H9 (cell line): ENCODE measurements around the gene IL32. TPM values are rescaled to one million over a fixed set of nuclear protein-coding genes. Genes with fewer than 3 reads are reported as not detected.

Experiments used
- DNase-seq: peaks from one replicate; pipeline ENCODE4 v3.0.0-alpha.2; 2017
- H2AFZ ChIP-seq: one replicate; pipeline ENCODE4 v1.6.1; 2013; ENCODE audit warnings: mild to moderate bottlenecking, low read length, control low read depth, moderate library complexity
- H2AK5ac ChIP-seq: 2 replicates; pipeline ENCODE4 v1.6.1; 2013; ENCODE audit warnings: low read length, control low read depth, mixed read lengths; ENCODE audit not compliant: insufficient read length
- H2BK120ac ChIP-seq: one replicate; pipeline ENCODE4 v1.6.1; 2013; ENCODE audit warnings: low read depth, mild to moderate bottlenecking, low read length, control low read depth, inconsistent platforms; ENCODE audit not compliant: poor library complexity, severe bottlenecking
- H2BK12ac ChIP-seq: 2 replicates; pipeline ENCODE4 v1.6.1; 2013; ENCODE audit warnings: low read length, control low read depth, mixed read lengths, low read depth; ENCODE audit not compliant: insufficient read length
- H2BK15ac ChIP-seq: 2 replicates; pipeline ENCODE4 v1.6.1; 2013; ENCODE audit warnings: low read depth, low read length, control low read depth
- H2BK20ac ChIP-seq: one replicate; pipeline ENCODE4 v1.6.1; 2013; ENCODE audit warnings: low read depth, mild to moderate bottlenecking, low read length, control low read depth, inconsistent platforms; ENCODE audit not compliant: poor library complexity, severe bottlenecking
- H2BK5ac ChIP-seq: 2 replicates; pipeline ENCODE4 v1.6.1; 2013; ENCODE audit warnings: low read length, control low read depth, mixed read lengths; ENCODE audit not compliant: insufficient read length
- H3K14ac ChIP-seq: 2 replicates; pipeline ENCODE4 v1.6.1; 2013; ENCODE audit warnings: low read length, control low read depth; ENCODE audit not compliant: insufficient read depth
- H3K18ac ChIP-seq: 2 replicates; pipeline ENCODE4 v1.6.1; 2013; ENCODE audit warnings: low read depth, mild to moderate bottlenecking, mixed read lengths, low read length, control low read depth; ENCODE audit not compliant: insufficient read length
- H3K23ac ChIP-seq: 2 replicates; pipeline ENCODE4 v1.6.1; 2013; ENCODE audit warnings: low read length, control low read depth, mixed read lengths, low read depth; ENCODE audit not compliant: insufficient read length
- H3K23me2 ChIP-seq: 2 replicates; pipeline ENCODE4 v1.6.1; 2013; ENCODE audit warnings: low read depth, mild to moderate bottlenecking, mixed read lengths, low read length, control low read depth; ENCODE audit not compliant: insufficient read length, poor library complexity, severe bottlenecking
- H3K27ac ChIP-seq: 2 replicates; pipeline ENCODE4 v1.5.1; 2013; ENCODE audit warnings: low read length, control low read depth, mixed read lengths, low read depth; ENCODE audit not compliant: insufficient read length
- H3K27me3 ChIP-seq: 2 replicates; pipeline ENCODE4 v1.6.1; 2013; ENCODE audit warnings: low read length, control low read depth, inconsistent platforms; ENCODE audit not compliant: insufficient read depth
- H3K4ac ChIP-seq: 2 replicates; pipeline ENCODE4 v1.6.1; 2013; ENCODE audit warnings: low read depth, mild to moderate bottlenecking, control low read depth, inconsistent platforms, low read length, moderate library complexity
- H3K4me1 ChIP-seq: 2 replicates; pipeline ENCODE4 v1.6.1; 2013; ENCODE audit warnings: low read length, control low read depth, inconsistent platforms; ENCODE audit not compliant: insufficient read depth
- H3K4me2 ChIP-seq: 2 replicates; pipeline ENCODE4 v1.6.1; 2013; ENCODE audit warnings: low read length, control low read depth, mixed read lengths; ENCODE audit not compliant: insufficient read length, insufficient read depth
- H3K56ac ChIP-seq: 2 replicates; pipeline ENCODE4 v1.6.1; 2013; ENCODE audit warnings: low read depth, mild to moderate bottlenecking, mixed read lengths, low read length, control low read depth; ENCODE audit not compliant: insufficient read length
- H3K79me1 ChIP-seq: 2 replicates; pipeline ENCODE4 v1.6.1; 2013; ENCODE audit warnings: low read depth, mild to moderate bottlenecking, moderate library complexity, low read length, control low read depth, inconsistent platforms; ENCODE audit not compliant: insufficient read depth, poor library complexity, severe bottlenecking
- H3K79me2 ChIP-seq: 2 replicates; pipeline ENCODE4 v1.6.1; 2013; ENCODE audit warnings: low read length, control low read depth, inconsistent platforms; ENCODE audit not compliant: insufficient read depth
- H3K9ac ChIP-seq: 2 replicates; pipeline ENCODE4 v1.6.1; 2013; ENCODE audit warnings: low read length, control low read depth, mixed read lengths; ENCODE audit not compliant: insufficient read length; ENCODE audit errors: extremely low read depth
- H3K9me3 ChIP-seq: one replicate; pipeline ENCODE4 v1.6.1; 2013; ENCODE audit warnings: low read depth, low read length, inconsistent platforms; ENCODE audit not compliant: control insufficient read depth
- H3T11ph ChIP-seq: one replicate; pipeline ENCODE4 v1.6.1; 2013; ENCODE audit warnings: mild to moderate bottlenecking, low read length, control low read depth, inconsistent platforms
- H4K20me1 ChIP-seq: one replicate; pipeline ENCODE4 v1.6.1; 2013; ENCODE audit not compliant: control insufficient read depth, insufficient read length, insufficient read depth
- H4K5ac ChIP-seq: 2 replicates; pipeline ENCODE4 v1.6.1; 2013; ENCODE audit warnings: low read depth, mild to moderate bottlenecking, mixed read lengths, low read length, control low read depth; ENCODE audit not compliant: insufficient read length
- H4K8ac ChIP-seq: replicated peaks from 2 replicates; pipeline ENCODE4 v1.6.1; 2013; ENCODE audit warnings: low read length, control low read depth, mixed read lengths, low read depth; ENCODE audit not compliant: insufficient read length
- H4K91ac ChIP-seq: 2 replicates; pipeline ENCODE4 v1.6.1; 2013; ENCODE audit warnings: low read depth, mild to moderate bottlenecking, moderate library complexity, mixed read lengths, low read length, control low read depth; ENCODE audit not compliant: insufficient read length
- H3K27ac Mint-ChIP-seq, 3 experiments: 2 replicates in 2 of 3; 3 replicates in 1 of 3; pipeline ENCODE4 v1.8.0; 2020 to 2021; ENCODE audit warnings: mixed read lengths in 3 of 3, mild to moderate bottlenecking in 1 of 3, moderate library complexity in 1 of 3
- H3K27me3 Mint-ChIP-seq: 2 replicates; pipeline ENCODE4 v1.8.0; 2021; ENCODE audit warnings: low read depth, mild to moderate bottlenecking, moderate library complexity, mixed read lengths
- H3K36me3 Mint-ChIP-seq, 3 experiments: 2 replicates in 2 of 3; 3 replicates in 1 of 3; pipeline ENCODE4 v1.8.0; 2020 to 2021; ENCODE audit warnings: low read depth in 3 of 3, mixed read lengths in 3 of 3; ENCODE audit not compliant: insufficient read depth in 1 of 3
- H3K4me1 Mint-ChIP-seq, 2 experiments: 2 replicates each; pipeline ENCODE4 v1.8.0; 2020; ENCODE audit warnings: mixed read lengths in 2 of 2
- H3K4me3 Mint-ChIP-seq, 2 experiments: 2 replicates in 1 of 2; 3 replicates in 1 of 2; pipeline ENCODE4 v1.8.0; 2020 to 2021; ENCODE audit warnings: mild to moderate bottlenecking in 2 of 2, mixed read lengths in 2 of 2, moderate library complexity in 1 of 2
- H3K9me3 Mint-ChIP-seq, 2 experiments: 2 replicates in 1 of 2; 3 replicates in 1 of 2; pipeline ENCODE4 v1.8.0; 2020; ENCODE audit warnings: mild to moderate bottlenecking in 2 of 2, mixed read lengths in 2 of 2, moderate library complexity in 1 of 2
- CTCF ChIP-seq: fragments of 200-600 bp; sonication (generic); conservative IDR thresholded peaks from 3 replicates; pipeline ENCODE4 v1.8.0; 2021; ENCODE audit warnings: antibody characterized with exemption, mild to moderate bottlenecking
- WGBS: extraction: QIAGEN DNeasy Blood & Tissue Kit; methylation state at CpG from one replicate; pipeline ENCODE4 v1.1.7; 2013; ENCODE audit warnings: missing lambda C conversion rate, low lambda C conversion rate, mixed read lengths; ENCODE audit not compliant: insufficient read length; ENCODE audit errors: extremely low coverage; 5-methylcytosine and 5-hydroxymethylcytosine counted together
- total RNA-seq: library from RNA; stranded (reverse); gene quantifications from 2 replicates; pipeline ENCODE4 v1.2.1, GENCODE V29; 2021

Gene IL32
- total RNA-seq, 1 experiment from 2014 or later = 2.0 TPM

GRCh38 chr16:3098459-3099394 lies 33.3 kb downstream of the IL32 start, which contains the start of gene ZSCAN10:
Gene ZSCAN10, minus strand, starts transcription at chr16:3099294. Its CDS starts 6,357 bp downstream, at chr16:3092937.
- H2BK5ac ChIP-seq = peak within 1 kb of the TSS; percentile 85
- H3K79me1 ChIP-seq = no peaks in the 10 kb centered on the region
- H3K4me3 Mint-ChIP-seq = peak within 1 kb of the TSS; percentile 98 to 100
- no peak within 1 kb of the TSS for H2AFZ ChIP-seq
- H4K8ac ChIP-seq = no peak within 1 kb of the TSS
- peak within 1 kb of the TSS; percentile 89 for H3K9ac ChIP-seq
- peak within 1 kb of the TSS; percentile 94 for H3K4me2 ChIP-seq
- no peaks in the 10 kb centered on the region; the same call in 1 of the 2 replicates for H3K27me3 Mint-ChIP-seq
- no peaks in the 10 kb centered on the region for H3K9me3 Mint-ChIP-seq
- no peaks in the 10 kb centered on the region for H3K27me3 ChIP-seq
- peak within 1 kb of the TSS; percentile 98 to 100 (median 99) for H3K27ac Mint-ChIP-seq
- H4K20me1 ChIP-seq = no peaks in the 10 kb centered on the region
- H2BK120ac ChIP-seq = peak within 1 kb of the TSS; percentile 65
- H3K23me2 ChIP-seq = peaks cover 26% of the 10 kb centered on the region
- peak within 1 kb of the TSS; percentile 15 for H3K23ac ChIP-seq
- no peak within 1 kb of the TSS for H2BK20ac ChIP-seq
- DNase-seq = peak; percentile 86
- H2BK15ac ChIP-seq = peak within 1 kb of the TSS; percentile 27; the same call in 1 of the 2 replicates
- peak within 1 kb of the TSS; percentile 6; the same call in 1 of the 2 replicates for H3K4ac ChIP-seq
- H3K9me3 ChIP-seq = no peaks in the 10 kb centered on the region
- H3K56ac ChIP-seq = peak within 1 kb of the TSS; percentile 55
- peak within 1 kb of the TSS; percentile 38 for H3T11ph ChIP-seq
- H3K79me2 ChIP-seq = peaks cover 15% of the 10 kb centered on the region; the same call in 1 of the 2 replicates
- peak within 1 kb of the TSS; percentile 58 for H4K5ac ChIP-seq
- peaks cover 50 to 55% of the 10 kb centered on the region in 2 experiments for H3K4me1 Mint-ChIP-seq
- no peak for TF ChIP-seq CTCF
- WGBS = no CpG with 5 or more reads among the region's 21 CpGs
- no peak within 1 kb of the TSS for H2BK12ac ChIP-seq
- peak within 1 kb of the TSS; percentile 65 for H4K91ac ChIP-seq
- peak within 1 kb of the TSS; percentile 53 for H2AK5ac ChIP-seq
- H3K4me1 ChIP-seq = peaks cover 6% of the 10 kb centered on the region; the same call in 1 of the 2 replicates
- peak within 1 kb of the TSS; percentile 95 for H3K27ac ChIP-seq
- H3K14ac ChIP-seq = peak within 1 kb of the TSS; percentile 91
- peaks cover 16 to 43% (median 30%) of the 10 kb centered on the region in 3 experiments for H3K36me3 Mint-ChIP-seq
- peak within 1 kb of the TSS; percentile 91 for H3K18ac ChIP-seq
